ENCODE results near the gene ABCB9.
A peak's percentile ranks its signal among the peaks of the same experiment; 100 is the strongest.

The ABCB9 gene

DNA sequence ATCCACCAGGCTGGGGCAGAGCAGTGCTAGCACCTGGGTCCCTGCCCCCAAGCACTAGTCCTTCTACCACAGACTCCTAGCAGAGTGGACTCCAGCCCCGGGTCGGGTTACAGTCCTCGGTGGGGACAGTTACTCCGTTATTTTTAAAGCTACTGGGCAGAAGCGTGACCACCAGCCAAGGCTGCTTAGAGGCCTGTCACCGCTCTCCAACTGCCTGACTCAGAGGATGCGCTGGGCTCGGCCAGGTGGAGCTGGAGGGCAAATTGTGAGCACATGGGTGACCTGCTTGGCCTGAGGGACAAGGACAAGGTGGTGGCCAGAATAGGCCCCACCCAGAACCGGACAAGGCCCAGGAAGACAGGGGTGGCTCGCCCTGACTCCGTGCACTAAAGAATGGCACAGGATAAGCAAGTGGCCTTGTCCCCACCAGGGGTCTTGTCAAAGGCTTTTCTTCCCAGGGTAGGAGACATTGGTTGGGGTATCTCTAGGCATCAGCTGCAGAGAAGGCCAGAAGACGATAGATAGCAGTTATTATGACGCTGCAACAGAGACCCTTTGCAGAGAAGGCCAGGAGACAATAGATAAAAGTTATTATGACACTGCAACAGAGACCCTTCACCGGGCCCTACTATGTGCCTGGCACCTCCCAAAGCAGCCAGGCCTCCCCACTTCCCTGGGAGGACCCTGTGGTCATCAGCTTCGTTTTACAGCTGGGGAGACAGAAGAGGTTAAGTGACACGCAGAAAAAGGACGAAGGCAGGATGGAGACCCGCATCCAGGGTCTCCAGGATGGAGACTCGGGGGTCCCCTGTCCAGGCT lies 1.6 kb downstream of the ABCB9 start:
- no peak for DNase-seq (ENCODE audit: low spot score)
- FAIRE-seq, result no peak

- peak; percentile 57 for DNase-seq (ENCODE audit: low spot score)
- no peak for FAIRE-seq
Observed at GRCh38 chr12:122963941-122964265, 2.4 kb downstream of the ABCB9 start.

- DNase-seq (ENCODE audit: low spot score), result no peak
- no peak for FAIRE-seq
Observed at GRCh38 chr12:122961531-122962329, 4.5 kb downstream of the ABCB9 start.

DNA sequence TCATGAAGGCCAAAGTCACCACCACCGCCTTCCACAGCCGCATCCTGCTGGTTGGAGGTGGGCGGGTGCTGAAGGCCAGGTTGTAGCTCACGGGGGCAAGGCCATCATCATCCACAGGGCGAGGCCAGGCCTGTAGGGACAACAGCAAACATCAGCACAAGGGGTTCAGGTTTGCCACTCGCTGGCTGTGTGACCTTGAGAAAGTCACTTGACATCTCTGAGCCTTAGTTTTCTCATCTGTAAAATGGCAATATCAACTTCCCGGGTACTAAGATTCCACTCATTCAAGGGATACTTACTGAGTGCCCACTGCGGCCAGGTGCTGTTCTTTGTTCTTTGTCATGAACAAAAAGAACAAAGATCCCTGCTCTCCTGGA lies 6.1 kb downstream of the ABCB9 start:
- DNase-seq (ENCODE audit: low spot score) (no peak), FAIRE-seq (no peak)

- DNase-seq (ENCODE audit: low spot score) (no peak), FAIRE-seq (no peak)
Observed at GRCh38 chr12:122959566-122960192, 6.6 kb downstream of the ABCB9 start.

DNA sequence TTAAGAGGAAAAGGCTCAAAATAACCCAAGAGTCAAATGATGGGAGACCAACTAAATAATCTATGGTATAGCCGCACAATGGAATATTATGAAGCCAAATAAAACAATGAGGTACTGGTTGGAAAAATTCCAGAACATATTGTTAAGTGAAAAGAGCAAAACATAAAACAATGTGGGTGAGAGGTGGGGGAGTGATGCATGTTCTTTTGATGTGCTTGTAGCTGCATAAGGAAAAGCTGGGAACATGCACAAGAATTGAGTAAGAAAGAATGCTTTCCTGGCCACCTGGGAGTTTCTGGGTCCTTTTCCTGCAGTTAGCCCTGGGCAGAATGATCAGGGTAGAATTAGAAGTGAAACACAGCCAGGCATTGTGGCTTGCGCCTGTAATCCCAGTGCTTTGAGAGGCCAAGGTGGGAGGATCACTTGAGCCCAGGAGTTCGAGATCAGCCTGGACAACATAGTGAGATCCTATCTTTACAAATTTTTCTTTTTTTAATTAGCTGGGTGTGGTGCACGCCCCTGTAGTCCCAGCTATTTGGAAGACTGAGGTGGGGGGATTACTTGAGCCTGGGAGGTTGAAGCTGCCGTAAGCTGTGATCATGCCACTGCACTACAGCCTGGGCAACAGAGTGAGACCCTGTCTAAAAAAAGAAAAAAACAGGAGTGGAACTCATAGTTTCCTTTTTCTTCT lies 7.9 kb downstream of the ABCB9 start:
- DNase-seq (ENCODE audit: low spot score), result peak; percentile 52
- FAIRE-seq, result no peak

- DNase-seq (ENCODE audit: low spot score), result no peak
- no peak for FAIRE-seq
Observed at GRCh38 chr12:122956035-122956434, 10.2 kb downstream of the ABCB9 start.

GRCh38 chr12:122955156-122955555 lies 11.1 kb downstream of the ABCB9 start:
- DNase-seq (ENCODE audit: low spot score) (peak; percentile 17), FAIRE-seq (no peak)

GRCh38 chr12:122951979-122952892 lies 14.0 kb downstream of the ABCB9 start:
- peak; percentile 76 for DNase-seq (ENCODE audit: low spot score)
- peak; percentile 30 for FAIRE-seq

GRCh38 chr12:122951406-122951805 lies 14.9 kb downstream of the ABCB9 start:
- DNase-seq (ENCODE audit: low spot score) (no peak), FAIRE-seq (no peak)

DNA sequence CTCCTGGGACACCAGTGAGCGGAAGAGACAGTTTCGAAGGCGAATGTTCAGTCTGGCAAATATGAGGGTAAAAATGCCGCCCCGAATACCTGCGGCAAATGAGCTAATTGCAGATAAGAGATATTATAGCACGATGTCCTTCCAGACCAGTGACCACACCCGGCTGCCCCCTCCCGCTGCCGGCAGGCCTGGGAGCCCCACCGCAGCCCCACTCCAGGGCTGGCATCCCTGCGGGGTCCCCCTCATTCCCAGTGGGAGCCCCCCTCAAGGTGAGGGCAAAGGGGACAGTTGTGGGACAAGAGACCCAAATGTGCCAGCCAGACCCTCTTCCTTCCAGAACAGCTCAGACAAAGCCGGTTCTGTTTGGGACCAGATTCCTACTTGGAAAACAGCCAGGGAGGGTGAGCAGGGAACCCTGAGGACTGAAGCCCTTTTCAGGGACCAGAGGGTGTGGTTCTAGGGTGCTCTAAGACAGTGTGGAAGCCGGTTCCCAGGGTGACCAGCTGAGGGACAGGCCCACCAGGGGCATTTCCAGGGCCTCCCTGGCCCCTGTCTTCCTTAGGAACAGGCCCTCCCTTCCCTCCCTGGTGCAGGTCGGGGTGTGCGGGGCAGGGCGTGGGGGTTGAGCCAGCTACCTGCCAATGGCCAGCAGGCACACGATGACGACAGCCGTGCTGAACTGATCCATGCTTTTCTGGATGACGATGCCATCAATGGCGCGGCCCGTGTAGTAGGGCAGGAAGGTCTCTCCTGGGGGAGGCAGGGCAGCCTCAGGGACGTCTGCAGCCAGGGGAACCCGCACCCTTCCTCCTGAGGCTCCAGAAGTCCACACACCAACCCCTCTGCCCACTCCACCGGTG lies 16.2 kb downstream of the ABCB9 start:
- no peak for FAIRE-seq
- DNase-seq (ENCODE audit: low spot score), result no peak

GRCh38 chr12:122949405-122949804 lies 16.9 kb downstream of the ABCB9 start:
- DNase-seq (ENCODE audit: low spot score), result no peak
- no peak for FAIRE-seq

GRCh38 chr12:122948605-122949004 lies 17.7 kb downstream of the ABCB9 start:
- DNase-seq (ENCODE audit: low spot score), result no peak
- FAIRE-seq, result no peak

DNA sequence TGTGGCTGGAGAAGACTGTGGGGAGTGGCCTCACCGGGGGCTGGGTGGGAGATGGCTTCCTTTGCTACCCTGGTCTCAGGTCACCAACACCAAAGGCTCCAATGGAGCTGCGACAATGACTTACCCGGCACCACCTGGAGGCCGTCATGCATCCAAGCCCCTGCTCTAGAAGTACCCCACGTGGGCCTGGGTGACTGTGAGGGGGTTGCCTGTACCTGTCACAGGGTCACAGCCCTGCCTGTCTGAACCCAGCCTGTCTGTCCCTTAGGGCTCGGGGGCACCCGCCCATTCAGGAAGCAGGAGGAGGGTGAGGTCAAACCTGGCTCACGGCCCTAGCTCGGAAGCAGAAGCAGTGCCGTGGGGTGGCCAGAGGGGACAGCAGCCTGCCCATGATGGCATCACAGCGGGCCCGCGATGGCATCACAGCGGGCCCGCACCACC lies 18.9 kb downstream of the ABCB9 start:
- peak; percentile 26 for DNase-seq (ENCODE audit: low spot score)
- FAIRE-seq, result peak; percentile 75

DNA sequence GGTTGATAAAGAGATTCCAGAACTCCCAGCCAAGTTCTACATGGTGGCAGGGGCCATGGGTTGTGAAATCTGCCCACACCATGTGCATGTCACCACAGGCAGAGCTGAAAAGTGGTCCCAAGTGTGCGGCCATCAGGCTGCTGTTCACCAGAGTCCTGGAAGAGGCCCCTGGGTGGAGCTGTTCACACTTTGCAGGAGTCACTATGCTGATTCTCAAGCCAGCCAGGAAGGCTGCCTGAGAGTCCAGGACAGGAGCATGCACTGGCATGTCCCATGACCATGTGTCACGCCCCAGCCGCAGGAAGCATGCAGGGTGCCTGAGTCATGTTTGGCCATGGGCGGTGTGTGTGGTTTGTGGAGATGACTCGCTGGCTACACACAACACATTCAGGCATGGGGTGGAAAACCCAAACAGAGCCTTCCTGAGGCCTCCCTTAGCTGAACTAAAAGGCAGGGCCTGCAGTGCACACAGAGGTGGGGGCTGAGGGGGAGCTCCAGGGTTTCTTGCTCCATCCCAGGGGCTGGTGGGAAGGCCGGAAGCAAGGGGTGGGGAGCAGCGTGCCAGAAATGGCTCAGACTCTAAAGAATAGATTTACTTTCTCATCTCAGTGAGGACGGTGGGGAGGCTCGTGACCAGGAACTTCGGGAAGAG lies 19.4 kb downstream of the ABCB9 start:
- peak; percentile 99 for FAIRE-seq
- peak; percentile 96 for DNase-seq (ENCODE audit: low spot score)

GRCh38 chr12:122944605-122945592 lies 21.4 kb downstream of the ABCB9 start:
- DNase-seq (ENCODE audit: low spot score) (peak; percentile 89), FAIRE-seq (peak; percentile 85)

GRCh38 chr12:122943196-122943595 lies 23.1 kb downstream of the ABCB9 start:
- DNase-seq (ENCODE audit: low spot score), result peak; percentile 24

GRCh38 chr12:122942637-122943036 lies 23.6 kb downstream of the ABCB9 start:
- FAIRE-seq, result peak; percentile 58

More at GRCh38 chr12:122943196-122943595, 23.1 kb downstream of the ABCB9 start:
- peak; percentile 13 for FAIRE-seq

More at GRCh38 chr12:122942637-122943036, 23.6 kb downstream of the ABCB9 start:
- DNase-seq (ENCODE audit: low spot score), result no peak

All from urothelium cell line (cell line).